Measurements from ENCODE around the gene KLRC1. TPM values are rescaled to one million over a fixed set of nuclear protein-coding genes. Genes with fewer than 3 reads are reported as not detected.

KLRC1 gene
- total RNA-seq, 1 experiment from 2014 or later = not detected

GRCh38 chr12:10409392-10409791 is 43.8 kb downstream of the KLRC1 start, which contains the start of gene KLRC4:
TSS of gene KLRC4 (minus strand) at chr12:10409757. CDS start at chr12:10409575, 182 bp downstream.
- peaks cover 17% of the 10 kb centered on the region for H3K4me1 Mint-ChIP-seq
- no peak for TF ChIP-seq ZNF317 (CRISPR knock-in tag; IDR thresholded peaks at IDR 0.05; ENCODE audit: borderline replicate concordance, low read depth)
- no peak for TF ChIP-seq ZMAT4 (CRISPR knock-in tag; IDR thresholded peaks at IDR 0.05)
- TF ChIP-seq CDX4 (CRISPR knock-in tag; IDR thresholded peaks at IDR 0.05; ENCODE audit: borderline replicate concordance) = no peak
- no peak for TF ChIP-seq NR1H2 (CRISPR knock-in tag; IDR thresholded peaks at IDR 0.05)
- TF ChIP-seq GTF2I (CRISPR knock-in tag; conservative IDR thresholded peaks at IDR 0.05) = no peak
- no peak for TF ChIP-seq USF2 (CRISPR knock-in tag; IDR thresholded peaks at IDR 0.05)
- TF ChIP-seq SOX15 (CRISPR knock-in tag; IDR thresholded peaks at IDR 0.05) = no peak
- no peak for TF ChIP-seq HMGA2 (CRISPR knock-in tag; IDR thresholded peaks at IDR 0.05)
- no peak for TF ChIP-seq ZBTB21 (CRISPR knock-in tag; IDR thresholded peaks at IDR 0.05; ENCODE audit: borderline replicate concordance)
- TF ChIP-seq RORB (CRISPR knock-in tag; IDR thresholded peaks at IDR 0.05) = no peak
- no peak within 1 kb of the TSS for H3K4me3 Mint-ChIP-seq
- H3K27ac Mint-ChIP-seq = peak within 1 kb of the TSS; percentile 34; the same call in 1 of the 2 replicates
- peaks cover 8% of the 10 kb centered on the region for H3K9me3 Mint-ChIP-seq
- DNase-seq (ENCODE audit: low spot score) (no peak), ATAC-seq (no peak)
- H3K27me3 Mint-ChIP-seq (ENCODE audit: low read depth) = no peaks in the 10 kb centered on the region; the same call in 1 of the 2 replicates
- POLR2A ChIA-PET = no interaction called here
- CTCF ChIA-PET = no interaction called here
- H3K36me3 Mint-ChIP-seq = 0 out of 2 replicates have a peak, but pooled peaks cover 3% of the 10 kb centered on the region

GRCh38 chr12:10408842-10409241 is 44.3 kb downstream of the KLRC1 start:
- Mint-ChIP-seq H3K4me3 (no peak overlapping the region), H3K4me1 (peaks cover 17% of the 10 kb centered on the region), H3K36me3 (0 out of 2 replicates have a peak, but pooled peaks cover 3% of the 10 kb centered on the region), H3K27ac (no peak overlapping the region), H3K9me3 (peaks cover 8% of the 10 kb centered on the region), H3K27me3 (ENCODE audit: low read depth) (no peaks in the 10 kb centered on the region; the same call in 1 of the 2 replicates)
- DNase-seq (ENCODE audit: low spot score) (no peak), ATAC-seq (peak; percentile 35; the same call in 1 of the 2 replicates)
- ChIA-PET POLR2A (no interaction called here), CTCF (no interaction called here)
- TF ChIP-seq STAT6 (CRISPR knock-in tag; conservative IDR thresholded peaks at IDR 0.05; ENCODE audit: low read depth) (no peak), AR (CRISPR knock-in tag; IDR thresholded peaks at IDR 0.05) (no peak), FOXP4 (CRISPR knock-in tag; IDR thresholded peaks at IDR 0.05) (no peak)

Data from WTC11 (cell line).